ENCODE measurements around the gene ELL. TPM values are rescaled to one million over a fixed set of nuclear protein-coding genes. Genes with fewer than 3 reads are reported as not detected.

Gene ELL
- total RNA-seq, 1 experiment from 2014 or later, result 14.6 TPM

DNA sequence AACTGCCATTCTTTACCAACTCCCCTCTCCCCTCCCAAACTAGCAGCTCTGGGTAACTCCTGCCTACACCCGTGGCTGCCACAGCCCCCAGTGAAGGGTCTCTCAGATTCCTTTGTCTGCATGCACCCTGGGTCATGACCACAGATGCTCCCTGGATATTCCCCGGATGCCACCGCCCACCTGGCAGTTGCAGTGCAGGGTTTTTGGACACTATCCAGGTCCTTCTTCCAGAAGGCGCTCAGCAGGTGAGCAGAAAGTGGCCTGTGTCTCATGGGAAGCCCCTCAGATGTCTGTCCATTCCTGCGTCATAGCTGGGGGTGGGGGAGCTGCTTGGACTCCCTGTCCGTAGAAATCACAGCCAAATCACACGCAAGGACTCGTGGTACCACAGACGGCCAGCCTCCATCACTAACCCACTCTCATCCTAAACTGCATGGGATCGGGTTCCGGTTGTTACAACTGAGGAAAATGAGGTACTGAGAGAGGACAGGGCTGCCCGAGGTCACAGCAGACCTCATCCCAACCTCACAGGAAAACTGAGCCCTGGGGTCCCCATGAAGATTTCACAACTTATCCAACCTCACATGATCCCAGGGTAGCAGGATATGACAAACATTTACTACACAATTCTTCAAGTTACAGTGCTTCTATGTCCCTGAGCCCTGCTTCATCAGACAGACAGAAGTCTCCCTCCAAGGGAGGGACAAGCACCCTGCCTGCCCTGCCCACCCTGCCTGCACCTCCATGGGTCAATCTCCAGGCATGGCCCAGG is 38.6 kb downstream of the ELL start:
- H3K4me1 ChIP-seq (replicated peaks; ENCODE audit: insufficient read depth), result peaks cover 31% of the 10 kb centered on the region
- peaks cover 93% of the 10 kb centered on the region for H3K79me2 ChIP-seq (ENCODE audit: low read depth)
- no peaks in the 10 kb centered on the region for H3K27me3 ChIP-seq (ENCODE audit: insufficient read depth, low read depth)
- H3K9me2 ChIP-seq (ENCODE audit: insufficient read depth), result no peaks in the 10 kb centered on the region
- H3K36me3 ChIP-seq (ENCODE audit: low read depth), result no peaks in the 10 kb centered on the region
- no peak for DNase-seq
- no peak overlapping the region for H2AFZ ChIP-seq
- no peak overlapping the region for H3K27ac ChIP-seq
- POLR2A ChIA-PET (ENCODE audit: unreplicated experiment), result no interaction called here
- H3K4me3 ChIP-seq, result no peak overlapping the region
- BruUV-seq (replicated peaks), result no TSS peak
- H3K9me3 ChIP-seq (ENCODE audit: insufficient read depth, low read depth), result no peaks in the 10 kb centered on the region
- no peak for TF ChIP-seq CTCF (conservative IDR thresholded peaks at IDR 0.05)
- no peak for TF ChIP-seq EZH2 (IDR thresholded peaks at IDR 0.05; ENCODE audit: low read depth)
- intact Hi-C loops (cut with micrococcal nuclease; ENCODE audit: unreplicated experiment), result no loop called here
- peaks cover 31% of the 10 kb centered on the region for H3F3A ChIP-seq (ENCODE audit: insufficient read depth, low read depth)
- no peak overlapping the region for H3K4me2 ChIP-seq
- CTCF ChIA-PET, result interaction anchor here (0.7 kb wide), 1 partner anchor 23 kb away, joined by 4 read pairs; no protein-coding TSS in a partner anchor
- H4K20me1 ChIP-seq (ENCODE audit: insufficient read depth), result peaks cover 62% of the 10 kb centered on the region

DNA sequence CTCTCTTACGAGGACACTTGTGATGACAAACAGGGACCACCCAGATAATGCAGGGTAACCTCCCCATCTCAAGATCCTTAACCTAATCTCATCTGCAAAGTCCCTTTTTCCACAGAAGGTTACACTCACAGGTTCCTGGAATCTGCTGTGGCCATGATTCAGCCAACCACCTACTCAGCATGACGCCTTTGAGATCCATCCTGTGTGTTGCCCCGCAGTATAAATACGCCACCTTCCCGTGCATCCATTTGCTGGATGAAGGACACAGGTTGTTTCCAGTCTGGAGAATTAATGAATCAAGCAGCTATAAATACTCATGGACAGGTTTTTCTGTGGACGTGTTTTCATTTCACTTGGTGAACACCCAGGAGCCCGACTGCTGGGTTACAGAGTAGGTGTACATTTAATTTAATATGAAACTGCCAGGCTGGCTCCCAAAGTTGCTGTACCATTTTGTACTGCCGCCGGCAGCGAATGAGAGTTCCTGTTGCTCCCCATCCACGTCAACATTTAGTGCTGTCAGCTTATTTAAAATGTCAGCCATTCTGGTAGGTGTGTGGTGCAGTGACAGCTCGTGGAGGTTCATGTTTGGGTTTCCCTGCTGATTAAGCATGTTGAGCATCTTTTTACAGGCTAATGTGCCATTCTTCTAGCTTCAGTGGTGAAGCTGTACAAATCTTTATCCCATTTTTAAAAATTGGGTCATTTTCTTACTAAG is 40.2 kb downstream of the ELL start:
- DNase-seq, result no peak
- H2AFZ ChIP-seq, result no peak overlapping the region
- no peaks in the 10 kb centered on the region for H3K9me3 ChIP-seq (ENCODE audit: insufficient read depth, low read depth)
- ChIA-PET POLR2A (ENCODE audit: unreplicated experiment) (no interaction called here), CTCF (interaction anchor here (0.6 kb wide), 1 partner anchor 35 kb away, joined by 3 read pairs; no protein-coding TSS in a partner anchor)
- peaks cover 48% of the 10 kb centered on the region for H4K20me1 ChIP-seq (ENCODE audit: insufficient read depth)
- H3K27me3 ChIP-seq (ENCODE audit: insufficient read depth, low read depth), result no peaks in the 10 kb centered on the region
- no peak overlapping the region for H3K4me2 ChIP-seq
- intact Hi-C loops (cut with micrococcal nuclease; ENCODE audit: unreplicated experiment), result no loop called here
- BruUV-seq (replicated peaks), result no TSS peak
- peaks cover 97% of the 10 kb centered on the region for H3K79me2 ChIP-seq (ENCODE audit: low read depth)
- no peak overlapping the region for H3K27ac ChIP-seq
- H3F3A ChIP-seq (ENCODE audit: insufficient read depth, low read depth), result peaks cover 38% of the 10 kb centered on the region
- H3K36me3 ChIP-seq (ENCODE audit: low read depth), result no peaks in the 10 kb centered on the region
- TF ChIP-seq CTCF (conservative IDR thresholded peaks at IDR 0.05) (no peak), EZH2 (IDR thresholded peaks at IDR 0.05; ENCODE audit: low read depth) (no peak)
- H3K4me1 ChIP-seq (replicated peaks; ENCODE audit: insufficient read depth), result peaks cover 28% of the 10 kb centered on the region
- H3K4me3 ChIP-seq, result no peak overlapping the region
- no peaks in the 10 kb centered on the region for H3K9me2 ChIP-seq (ENCODE audit: insufficient read depth)

- no TSS peak for BruUV-seq (replicated peaks)
- Histone ChIP-seq H3F3A (ENCODE audit: insufficient read depth, low read depth) (peaks cover 37% of the 10 kb centered on the region), H3K36me3 (ENCODE audit: low read depth) (no peaks in the 10 kb centered on the region), H3K4me2 (no peak overlapping the region), H3K9me2 (ENCODE audit: insufficient read depth) (no peaks in the 10 kb centered on the region), H3K9me3 (ENCODE audit: insufficient read depth, low read depth) (no peaks in the 10 kb centered on the region), H3K79me2 (ENCODE audit: low read depth) (peaks cover 94% of the 10 kb centered on the region), H4K20me1 (ENCODE audit: insufficient read depth) (peaks cover 37% of the 10 kb centered on the region), H3K27ac (no peak overlapping the region), H3K27me3 (ENCODE audit: insufficient read depth, low read depth) (no peaks in the 10 kb centered on the region), H3K4me1 (replicated peaks; ENCODE audit: insufficient read depth) (peaks cover 22% of the 10 kb centered on the region), H2AFZ (no peak overlapping the region), H3K4me3 (no peak overlapping the region)
- no peak for TF ChIP-seq CTCF (conservative IDR thresholded peaks at IDR 0.05)
- no peak for DNase-seq
- intact Hi-C loops (cut with micrococcal nuclease; ENCODE audit: unreplicated experiment), result no loop called here
- POLR2A ChIA-PET (ENCODE audit: unreplicated experiment), result no interaction called here
- CTCF ChIA-PET, result interaction anchor here (1.1 kb wide), 1 partner anchor 13 kb away, joined by 4 read pairs; no protein-coding TSS in a partner anchor
Measured at GRCh38 chr19:18480006-18480691, 41.7 kb downstream of the ELL start.
